ENCODE results near the gene FGF12.

Gene FGF12

GRCh38 chr3:192331749-192332385 lies 395.5 kb downstream of the FGF12 start:
- no peak for DNase-seq

GRCh38 chr3:192326656-192327055 lies 400.7 kb downstream of the FGF12 start:
- no peak for DNase-seq

DNA sequence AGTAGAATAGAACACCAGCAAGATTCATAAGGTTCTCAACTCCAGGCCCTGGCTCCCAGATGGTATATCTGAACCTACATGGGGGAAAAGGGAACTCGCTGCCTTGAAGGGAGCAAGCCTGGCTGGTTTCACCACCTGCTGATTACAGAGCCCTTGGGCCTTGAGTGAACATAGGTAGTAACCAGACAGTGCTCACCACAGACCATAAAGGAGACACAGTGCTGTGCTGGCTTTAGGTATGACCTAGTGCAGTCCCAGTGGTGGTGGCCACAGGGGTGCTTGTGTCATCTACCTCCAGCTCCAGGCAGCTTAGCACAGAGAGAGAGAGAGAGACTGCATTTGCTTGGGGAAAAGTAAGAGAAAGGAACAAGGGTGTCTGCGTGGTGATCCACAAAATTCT lies 409.8 kb downstream of the FGF12 start:
- no peak for DNase-seq

- DNase-seq: no peak
Measured at GRCh38 chr3:192313605-192314004, 413.7 kb downstream of the FGF12 start.

DNA sequence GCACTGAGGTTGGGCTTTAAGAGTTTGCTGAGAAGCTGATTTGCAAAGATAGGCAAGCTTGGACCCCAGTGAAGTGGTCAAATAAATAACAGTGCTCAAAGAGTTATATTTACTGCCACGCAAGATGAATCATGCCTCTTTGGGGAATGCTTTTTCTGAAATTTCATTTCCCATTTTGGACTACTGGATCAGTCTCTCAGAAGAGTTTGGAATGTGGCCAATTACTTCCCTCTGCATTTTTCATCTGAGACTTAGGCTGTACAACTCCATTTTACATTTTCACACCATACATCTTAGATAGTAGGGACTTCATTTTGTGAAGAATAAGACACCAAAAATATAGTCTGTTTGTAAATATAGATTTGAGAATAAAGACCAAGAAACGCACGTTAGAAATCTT lies 419.7 kb downstream of the FGF12 start:
- DNase-seq: no peak

- DNase-seq: no peak
Measured at GRCh38 chr3:192303235-192303634, 424.1 kb downstream of the FGF12 start.

DNA sequence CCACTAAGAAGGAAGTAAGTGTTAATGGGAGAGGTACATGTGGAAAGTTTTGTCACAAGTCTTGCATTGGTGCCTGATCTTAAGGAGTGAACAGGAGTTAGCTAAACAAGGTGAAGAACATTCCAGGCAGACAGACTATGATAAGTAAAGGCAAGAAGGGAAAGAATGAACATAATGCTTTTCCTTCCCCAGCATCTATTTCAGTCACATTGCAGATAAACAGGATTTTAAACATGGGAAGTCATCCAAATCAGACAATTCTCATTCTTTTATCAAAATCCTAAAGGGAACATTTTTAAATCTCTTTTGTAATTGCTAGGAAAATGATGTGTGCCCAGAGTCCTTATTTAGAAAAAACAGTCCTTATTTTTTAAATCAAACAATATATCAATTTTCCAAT lies 424.6 kb downstream of the FGF12 start:
- no peak for DNase-seq

DNA sequence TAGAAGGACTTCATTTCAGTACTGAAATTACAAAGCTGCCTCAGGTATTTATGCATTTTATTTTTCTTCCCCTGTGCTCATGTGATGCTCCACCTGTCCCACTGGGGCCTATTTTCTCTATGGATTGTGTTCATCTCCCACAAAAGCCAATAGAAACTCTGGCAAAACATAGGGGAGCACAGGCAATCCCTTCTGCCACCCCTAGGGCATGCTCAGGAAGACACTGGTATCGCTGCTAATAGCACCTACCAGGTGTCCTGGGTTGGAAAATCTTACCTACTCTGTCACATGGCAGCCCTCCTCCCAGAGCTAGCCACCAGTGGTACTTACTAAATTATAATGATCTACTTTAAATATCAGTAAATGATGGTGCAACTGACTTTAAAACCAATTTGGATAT lies 427.4 kb downstream of the FGF12 start:
- no peak for DNase-seq

GRCh38 chr3:192296845-192297244 lies 430.5 kb downstream of the FGF12 start:
- DNase-seq: no peak

DNA sequence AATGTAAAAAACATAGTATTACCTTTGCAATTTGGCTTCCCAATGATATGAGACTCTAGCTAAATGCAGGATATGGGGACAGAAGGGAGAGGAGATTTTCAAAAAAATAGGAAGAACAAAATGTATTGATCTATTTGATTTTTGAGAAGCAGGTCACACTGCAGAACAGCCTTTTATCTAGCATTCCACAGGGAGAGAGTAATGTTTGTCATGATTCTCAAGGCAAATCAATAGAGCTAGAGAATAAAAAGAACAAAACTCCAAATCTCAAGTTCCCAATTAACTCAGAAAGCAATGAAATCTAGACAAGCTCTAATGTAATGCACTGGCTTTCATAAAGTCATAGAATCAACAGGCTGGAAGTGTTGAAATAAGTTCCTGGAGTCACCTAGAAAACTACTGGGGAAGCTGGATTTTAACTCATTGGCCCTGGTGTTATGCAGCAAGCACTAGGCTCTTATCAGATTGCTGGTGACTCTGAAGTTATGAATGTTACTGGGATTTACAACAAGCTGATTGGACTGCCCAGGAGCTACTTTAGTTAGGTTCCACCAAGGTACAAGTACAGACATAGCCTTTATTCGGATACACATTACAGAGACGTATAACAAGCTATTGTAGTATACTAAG lies 442.8 kb downstream of the FGF12 start:
- DNase-seq: no peak

DNA sequence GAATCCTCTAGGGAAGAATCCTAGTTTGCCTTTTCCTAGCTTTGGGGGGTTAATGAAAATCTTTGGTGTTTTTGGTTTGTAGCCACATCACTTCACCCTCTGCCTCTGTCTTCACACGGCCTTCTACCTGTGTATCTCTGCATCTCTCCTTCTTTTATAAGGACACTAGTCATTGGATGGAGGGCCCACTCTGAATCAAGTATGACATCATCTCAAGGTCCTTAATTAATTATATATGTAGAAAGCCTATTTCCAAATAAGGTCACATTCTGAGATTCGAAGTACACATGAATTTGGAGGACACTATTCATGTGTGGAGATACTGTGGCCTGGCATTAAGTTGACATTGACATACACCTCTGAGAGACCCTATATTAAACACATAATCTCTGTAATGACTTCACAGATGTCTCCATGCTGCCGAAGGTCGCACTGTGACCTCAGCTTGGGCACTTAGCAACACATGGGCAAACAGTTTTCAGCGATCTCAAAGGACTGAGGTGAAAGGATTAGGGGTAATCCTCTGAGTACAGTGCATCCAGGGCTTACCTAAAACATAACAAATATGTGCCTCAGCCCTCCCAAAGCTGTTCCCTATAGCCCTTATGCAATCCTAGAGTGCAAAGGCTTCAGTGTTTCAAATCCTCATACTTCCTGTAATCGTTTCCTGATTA lies 446.0 kb downstream of the FGF12 start:
- no peak for DNase-seq

GRCh38 chr3:192279664-192280063 lies 447.7 kb downstream of the FGF12 start:
- DNase-seq: no peak

- no peak for DNase-seq
Measured at GRCh38 chr3:192277477-192277876, 449.9 kb downstream of the FGF12 start.

- no peak for DNase-seq
Measured at GRCh38 chr3:192275741-192276355, 451.5 kb downstream of the FGF12 start.

GRCh38 chr3:192273697-192274010 lies 453.7 kb downstream of the FGF12 start:
- DNase-seq: no peak

DNA sequence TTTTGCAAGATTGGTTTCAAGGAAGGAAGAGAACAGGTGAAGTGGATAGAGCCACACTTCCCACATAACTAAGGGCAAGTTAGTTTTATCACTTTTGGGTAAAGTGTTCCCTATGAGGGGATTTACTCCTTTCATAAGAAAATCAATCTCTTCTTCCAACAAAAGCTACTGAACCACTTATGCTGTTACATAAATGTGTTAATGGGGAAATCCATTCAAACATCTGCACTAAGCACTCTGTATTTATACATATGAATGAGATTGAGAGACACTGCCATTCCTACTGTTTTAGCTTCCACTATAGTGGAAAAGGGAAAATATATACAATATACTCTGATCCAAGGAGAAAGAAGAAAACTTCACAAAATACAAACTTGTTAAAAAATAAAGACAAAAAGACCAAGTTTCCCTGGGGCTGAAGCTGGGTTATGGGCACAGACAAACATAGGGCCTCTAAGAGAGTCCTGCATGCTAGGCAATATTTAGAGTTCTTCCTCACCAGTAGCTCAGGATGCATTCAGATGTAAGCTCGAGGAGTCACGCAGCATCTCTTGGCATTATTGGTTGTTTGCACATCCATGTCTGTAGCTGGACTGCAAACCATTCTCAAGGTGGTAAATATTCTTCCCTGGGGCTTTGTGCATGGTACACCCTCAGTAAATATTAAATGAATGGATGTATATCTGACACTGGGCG lies 454.2 kb downstream of the FGF12 start:
- DNase-seq: no peak

GRCh38 chr3:192262001-192262400 lies 465.3 kb downstream of the FGF12 start:
- no peak for DNase-seq

- DNase-seq: no peak
Measured at GRCh38 chr3:192261135-192261534, 466.2 kb downstream of the FGF12 start.

- no peak for DNase-seq
Measured at GRCh38 chr3:192260116-192261010, 467.0 kb downstream of the FGF12 start.

GRCh38 chr3:192259661-192260060 lies 467.7 kb downstream of the FGF12 start:
- DNase-seq: no peak

DNA sequence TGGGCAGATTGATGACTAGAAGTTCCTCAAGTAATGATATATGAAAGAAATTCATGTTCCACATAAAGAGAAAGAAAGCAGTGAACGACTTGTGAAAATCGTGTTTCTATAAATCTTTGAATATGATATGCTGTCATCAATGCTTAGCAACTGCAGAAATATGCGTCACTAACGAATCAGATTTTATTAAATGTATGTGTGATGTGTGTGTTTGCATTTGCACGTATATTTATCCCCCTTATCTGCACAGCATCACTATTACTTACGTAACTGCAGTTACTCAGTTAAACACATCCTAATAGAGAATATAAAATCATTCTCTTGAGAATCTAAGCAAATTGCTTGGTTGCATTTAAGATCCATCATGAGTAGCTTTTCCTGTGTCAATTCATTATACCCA lies 468.6 kb downstream of the FGF12 start:
- DNase-seq: no peak

DNA sequence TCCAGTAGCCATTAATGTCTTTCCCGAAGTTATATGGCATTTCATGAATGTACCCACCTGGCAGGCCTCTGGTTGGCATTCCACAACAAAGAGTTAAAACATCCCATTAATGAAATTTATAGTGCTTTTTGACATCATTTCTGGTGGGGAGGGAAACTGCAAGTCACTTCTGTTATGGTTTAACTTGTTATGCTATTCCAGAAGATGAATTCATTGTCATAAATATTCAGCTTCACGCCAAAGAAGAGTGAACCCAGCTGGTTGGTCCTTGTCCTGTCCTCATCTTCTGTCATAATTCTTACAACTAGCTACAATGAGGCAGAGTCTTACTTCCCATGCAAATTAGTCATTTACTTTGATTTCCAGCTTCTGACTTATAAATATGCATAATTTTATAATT lies 471.5 kb downstream of the FGF12 start:
- no peak for DNase-seq
